ENCODE data around the gene CNTNAP2. TPM values are rescaled to one million over a fixed set of nuclear protein-coding genes. Genes with fewer than 3 reads are reported as not detected.
"Not testable (repeated sequence)": the region's sequence is repeated elsewhere in the genome, so short reads cannot be mapped to it uniquely, and the experiment has no call there.

CNTNAP2 gene
- total and polyA plus RNA-seq, 11 donors: 0.01 to 2.6 (median 0.31) TPM; not detected in 3

DNA sequence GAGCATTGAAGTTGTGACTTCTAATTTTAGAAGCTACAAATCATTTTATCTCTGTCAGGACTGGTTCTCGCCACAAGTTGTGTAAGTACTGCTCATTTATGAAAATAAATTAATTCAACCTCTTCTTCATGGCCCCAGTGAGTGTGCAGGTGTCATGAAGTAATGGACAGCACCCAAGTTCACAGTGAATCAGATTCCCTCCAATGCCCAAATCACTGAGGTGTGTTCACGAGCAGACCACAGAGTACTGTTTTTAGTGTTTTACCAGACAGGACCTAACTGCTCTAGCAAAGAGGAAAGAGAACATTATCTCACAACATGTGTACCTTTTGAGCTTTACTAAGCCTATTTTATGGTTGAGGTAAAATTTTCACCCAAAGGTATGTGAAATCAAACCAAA lies 980.0 kb downstream of the CNTNAP2 start:
- TF ChIP-seq CTCF (IDR thresholded peaks at IDR 0.05): no peak
- no peak for TF ChIP-seq POLR2A (IDR thresholded peaks at IDR 0.05)
- Histone ChIP-seq H3K4me3 (no peak overlapping the region), H3K27ac (no peak overlapping the region), H3K27me3 (no peaks in the 10 kb centered on the region), H3K9me3 (peaks cover 0 to under 1% (median 0%) of the 10 kb centered on the region in 12 donors), H3K4me1 (no peaks in the 10 kb centered on the region), H3K36me3 (no peaks in the 10 kb centered on the region)
- 48 to 70% (median 65%) methylated on average over 2 of the region's 2 CpGs for WGBS, 4 donors
- DNase-seq (no peak), ATAC-seq (no peak)
- intact Hi-C loops (cut with DNase I): no loop called here

GRCh38 chr7:147103224-147103623 lies 986.6 kb downstream of the CNTNAP2 start:
- 55 to 59% (median 57%) methylated on average over 2 of the region's 2 CpGs for WGBS, 4 donors
- ATAC-seq: no peak

GRCh38 chr7:147106746-147107145 lies 990.1 kb downstream of the CNTNAP2 start:
- H3K4me1 ChIP-seq: no peaks in the 10 kb centered on the region
- H3K9me3 ChIP-seq: peaks cover 0 to 10% (median 0%) of the 10 kb centered on the region in 12 donors
- H3K27me3 ChIP-seq: no peaks in the 10 kb centered on the region
- DNase-seq (no peak), ATAC-seq (no peak)
- 33 to 48% (median 42%) methylated on average over 2 of the region's 2 CpGs for WGBS, 4 donors
- intact Hi-C loops (cut with DNase I): no loop called here
- TF ChIP-seq POLR2A (IDR thresholded peaks at IDR 0.05) (no peak), CTCF (IDR thresholded peaks at IDR 0.05) (no peak)
- no peak overlapping the region for H3K4me3 ChIP-seq
- no peak overlapping the region for H3K27ac ChIP-seq
- no peaks in the 10 kb centered on the region for H3K36me3 ChIP-seq

More at GRCh38 chr7:147103224-147103623, 986.6 kb downstream of the CNTNAP2 start:
- Histone ChIP-seq H3K4me1 (no peaks in the 10 kb centered on the region), H3K36me3 (no peaks in the 10 kb centered on the region), H3K4me3 (no peak overlapping the region), H3K27me3 (no peaks in the 10 kb centered on the region), H3K27ac (no peak overlapping the region), H3K9me3 (no peaks in the 10 kb centered on the region)
- intact Hi-C loops (cut with DNase I): no loop called here
- TF ChIP-seq CTCF (IDR thresholded peaks at IDR 0.05) (peak in 1 of 12 donors; percentile 1), POLR2A (IDR thresholded peaks at IDR 0.05) (no peak)
- DNase-seq: no peak

- H3K4me3 ChIP-seq; H3K27me3 ChIP-seq; H3K27ac ChIP-seq; DNase-seq; intact Hi-C loops (cut with DNase I); H3K4me1 ChIP-seq; ATAC-seq; H3K36me3 ChIP-seq: not testable (repeated sequence)
- WGBS, 4 donors: 66 to 85% (median 75%) methylated on average over 1 of the region's 1 CpG
- H3K9me3 ChIP-seq: peaks cover 0 to 48% (median 21%) of the 10 kb centered on the region in 12 donors
Measured at GRCh38 chr7:147114525-147114924, 997.9 kb downstream of the CNTNAP2 start.

GRCh38 chr7:147136352-147136751 lies 1019.8 kb downstream of the CNTNAP2 start:
- Histone ChIP-seq H3K36me3 (no peaks in the 10 kb centered on the region), H3K4me1 (no peaks in the 10 kb centered on the region), H3K4me3 (no peak overlapping the region), H3K9me3 (no peaks in the 10 kb centered on the region), H3K27ac (no peak overlapping the region), H3K27me3 (no peaks in the 10 kb centered on the region)
- WGBS, 4 donors: 58 to 63% (median 60%) methylated on average over 2 of the region's 2 CpGs
- intact Hi-C loops (cut with DNase I): no loop called here
- ATAC-seq: peak in 1 of 4 donors; percentile 32
- DNase-seq: no peak
- TF ChIP-seq POLR2A (IDR thresholded peaks at IDR 0.05) (no peak), CTCF (IDR thresholded peaks at IDR 0.05) (no peak)

Data from heart left ventricle (tissue), 16 donors.